Retinal pigment epithelial cell (primary cell): Measurements from ENCODE around the gene PLK3.
"Not testable (repeated sequence)": the region's sequence is repeated elsewhere in the genome, so short reads cannot be mapped to it uniquely, and the experiment has no call there.

Experiments
- DNase-seq: peaks from one replicate; pipeline ENCODE4 v3.0.0-alpha.2; 2010; ENCODE audit warnings: low read depth
- H3K4me3 ChIP-seq: 2 replicates; pipeline ENCODE4 v1.5.1; 2011; ENCODE audit warnings: mild to moderate bottlenecking, low read length, control low read depth, moderate library complexity
- CTCF ChIP-seq: conservative IDR thresholded peaks from 2 replicates; pipeline ENCODE4 v1.5.1; 2011; ENCODE audit warnings: low read depth, low read length, control low read depth, inconsistent platforms

PLK3 gene

GRCh38 chr1:44812822-44813543 is 12.8 kb downstream of the PLK3 start:
- no peak for TF ChIP-seq CTCF
- no peak for DNase-seq
- no peak overlapping the region for H3K4me3 ChIP-seq

GRCh38 chr1:44815926-44816325 is 15.7 kb downstream of the PLK3 start:
- H3K4me3 ChIP-seq, DNase-seq: not testable (repeated sequence)

- DNase-seq, result no peak
- H3K4me3 ChIP-seq, result no peak overlapping the region
- TF ChIP-seq CTCF, result no peak
Measured at GRCh38 chr1:44817307-44817706, 17.1 kb downstream of the PLK3 start.

- TF ChIP-seq CTCF, result no peak
- H3K4me3 ChIP-seq, result no peak overlapping the region
- no peak for DNase-seq
Measured at GRCh38 chr1:44817771-44818495, 17.8 kb downstream of the PLK3 start.

GRCh38 chr1:44819196-44819607 is 19.0 kb downstream of the PLK3 start:
- peak overlapping the region; percentile 13 for H3K4me3 ChIP-seq
- no peak for DNase-seq
- no peak for TF ChIP-seq CTCF

GRCh38 chr1:44819608-44820327 is 19.6 kb downstream of the PLK3 start:
- TF ChIP-seq CTCF, result peak; percentile 6
- DNase-seq, result peak; percentile 85
- peak overlapping the region; percentile 63 for H3K4me3 ChIP-seq
